Natural killer cell treated with Interleukin-12 subunit alpha and Interleukin-12 subunit beta and Interleukin-15 and Interleukin-18, amount 100 ng/mL, for 72 hours (primary cell): Measurements from ENCODE around the gene RUFY3. TPM values are rescaled to one million over a fixed set of nuclear protein-coding genes. Genes with fewer than 3 reads are reported as not detected.
A peak's percentile ranks its signal among the peaks of the same experiment; 100 is the strongest.
"Not testable (repeated sequence)": the region's sequence is repeated elsewhere in the genome, so short reads cannot be mapped to it uniquely, and the experiment has no call there.

ENCODE experiments used
- ATAC-seq, 2 donors: fragments of 150-1000 bp; cut with Tn5 transposase in 1 of 2; sonication (Bioruptor Pico), chemical (Tn5 transposase) in 1 of 2; 2 replicates each; pipeline ENCODE4 v1.10.0; 2021
- DNase-seq: peaks from one replicate; pipeline ENCODE4 v3.0.0; 2022; ENCODE audit warnings: low spot score
- H3K27ac Mint-ChIP-seq, 2 donors: 1 replicate in 1 of 2; 2 replicates in 1 of 2; pipeline ENCODE4 v1.8.0; 2022; ENCODE audit warnings: mixed read lengths in 2 of 2, mild to moderate bottlenecking in 1 of 2, moderate library complexity in 1 of 2
- H3K27me3 Mint-ChIP-seq, 2 donors: 1 replicate in 1 of 2; 2 replicates in 1 of 2; pipeline ENCODE4 v1.8.0; 2022; ENCODE audit warnings: mixed read lengths in 2 of 2
- H3K36me3 Mint-ChIP-seq: one replicate; pipeline ENCODE4 v1.8.0; 2022; ENCODE audit warnings: mixed read lengths
- H3K4me1 Mint-ChIP-seq, 2 donors: 1 replicate in 1 of 2; 2 replicates in 1 of 2; pipeline ENCODE4 v1.8.0; 2022; ENCODE audit warnings: low read depth in 2 of 2, mixed read lengths in 2 of 2, mild to moderate bottlenecking in 1 of 2
- H3K4me3 Mint-ChIP-seq: one replicate; pipeline ENCODE4 v1.8.0; 2022; ENCODE audit warnings: mixed read lengths
- H3K9me3 Mint-ChIP-seq: 2 replicates; pipeline ENCODE4 v1.8.0; 2022; ENCODE audit warnings: mixed read lengths
- total RNA-seq, 2 donors: library from RNA; stranded (reverse); gene quantifications; one replicate each; pipeline ENCODE4 v1.2.3, GENCODE V29; 2022

The RUFY3 gene, protein sequence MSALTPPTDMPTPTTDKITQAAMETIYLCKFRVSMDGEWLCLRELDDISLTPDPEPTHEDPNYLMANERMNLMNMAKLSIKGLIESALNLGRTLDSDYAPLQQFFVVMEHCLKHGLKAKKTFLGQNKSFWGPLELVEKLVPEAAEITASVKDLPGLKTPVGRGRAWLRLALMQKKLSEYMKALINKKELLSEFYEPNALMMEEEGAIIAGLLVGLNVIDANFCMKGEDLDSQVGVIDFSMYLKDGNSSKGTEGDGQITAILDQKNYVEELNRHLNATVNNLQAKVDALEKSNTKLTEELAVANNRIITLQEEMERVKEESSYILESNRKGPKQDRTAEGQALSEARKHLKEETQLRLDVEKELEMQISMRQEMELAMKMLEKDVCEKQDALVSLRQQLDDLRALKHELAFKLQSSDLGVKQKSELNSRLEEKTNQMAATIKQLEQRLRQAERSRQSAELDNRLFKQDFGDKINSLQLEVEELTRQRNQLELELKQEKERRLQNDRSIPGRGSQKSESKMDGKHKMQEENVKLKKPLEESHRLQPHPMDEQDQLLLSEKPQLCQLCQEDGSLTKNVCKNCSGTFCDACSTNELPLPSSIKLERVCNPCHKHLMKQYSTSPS
- 10 to 100 TPM; 17.7 to 26.3 TPM for total RNA-seq

DNA sequence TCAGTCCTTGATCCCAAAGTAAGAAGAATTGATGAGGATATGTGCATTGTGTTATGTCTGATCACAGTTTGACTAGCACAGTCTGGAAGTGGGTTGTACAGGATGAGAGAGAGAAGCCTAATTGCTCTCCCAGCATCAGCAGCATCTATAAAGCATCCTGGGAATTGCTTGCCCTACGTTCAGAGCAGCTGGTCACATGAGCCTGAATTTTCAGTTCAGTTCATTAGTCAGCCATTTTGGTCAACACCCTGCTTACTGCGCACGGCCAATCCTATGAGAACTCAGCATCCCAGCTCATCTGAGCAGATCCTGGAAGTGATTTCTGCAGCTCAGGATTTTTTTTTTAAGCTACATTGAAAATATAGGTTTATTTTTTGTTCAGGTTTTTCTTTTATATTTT lies at the start of gene RUFY3:
TSS of gene RUFY3 (plus strand) at position 218 of the 400 bp plus-strand sequence. CDS start 610 bp downstream, outside the sequence.
- peak within 1 kb of the TSS in 1 of 2 donors; percentile 41 for H3K27ac Mint-ChIP-seq
- DNase-seq (no peak), ATAC-seq (no peak)
- no peaks in the 10 kb centered on the region for H3K27me3 Mint-ChIP-seq
- H3K4me1 Mint-ChIP-seq, result peaks cover 6 to 9% of the 10 kb centered on the region in 2 donors
- H3K4me3 Mint-ChIP-seq, result peak within 1 kb of the TSS; percentile 7
- no peaks in the 10 kb centered on the region for H3K36me3 Mint-ChIP-seq
- no peaks in the 10 kb centered on the region for H3K9me3 Mint-ChIP-seq

DNA sequence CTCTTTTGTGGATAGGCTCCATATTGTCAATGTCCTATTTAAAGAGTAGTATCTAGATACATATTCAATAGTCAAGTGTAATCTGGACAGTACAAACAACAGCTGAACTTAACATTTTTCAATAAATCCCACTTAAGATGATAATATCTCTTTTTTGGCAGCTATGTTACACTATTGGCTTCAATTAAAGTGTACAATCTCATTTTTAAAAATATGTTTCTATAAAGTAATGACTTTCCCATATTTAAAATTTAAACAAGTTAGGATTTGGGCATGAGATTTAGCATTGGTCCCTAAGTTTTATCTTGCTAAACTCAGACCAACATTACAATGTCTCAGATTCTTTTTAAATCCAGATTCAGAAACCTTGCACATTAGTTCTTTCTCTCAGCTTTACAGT lies 47.6 kb upstream of the RUFY3 start:
- H3K4me3 Mint-ChIP-seq, result no peak overlapping the region
- ATAC-seq, result no peak
- DNase-seq, result no peak
- H3K27ac Mint-ChIP-seq, result no peak overlapping the region
- H3K9me3 Mint-ChIP-seq, result no peaks in the 10 kb centered on the region
- H3K36me3 Mint-ChIP-seq, result no peaks in the 10 kb centered on the region
- H3K4me1 Mint-ChIP-seq, result no peaks in the 10 kb centered on the region
- H3K27me3 Mint-ChIP-seq, result peaks cover 23% of the 10 kb centered on the region in 2 donors

DNA sequence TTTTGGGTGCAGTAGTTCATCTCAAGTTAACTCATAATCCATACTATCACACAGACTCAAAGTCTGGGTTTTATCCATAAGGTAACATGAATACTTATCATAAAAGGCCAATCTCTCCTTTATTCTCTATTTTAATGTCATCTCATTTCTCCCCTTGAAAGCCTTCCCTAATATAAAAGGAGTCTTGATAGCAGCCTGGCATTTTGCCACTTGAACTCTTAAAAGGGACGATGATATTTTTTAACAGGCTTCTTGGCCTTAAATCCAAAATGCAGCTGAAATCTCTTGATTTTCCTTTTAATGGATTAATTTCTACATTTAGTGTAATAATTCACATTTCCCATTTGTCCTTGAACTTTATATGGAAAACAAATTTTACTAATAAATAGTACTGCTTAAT lies 47.0 kb upstream of the RUFY3 start:
- no peak for DNase-seq
- Mint-ChIP-seq H3K27me3 (peaks cover 23% of the 10 kb centered on the region in 2 donors), H3K36me3 (no peaks in the 10 kb centered on the region), H3K4me3 (no peak overlapping the region), H3K27ac (no peak overlapping the region), H3K9me3 (no peaks in the 10 kb centered on the region), H3K4me1 (no peaks in the 10 kb centered on the region)
- ATAC-seq, result no peak

DNA sequence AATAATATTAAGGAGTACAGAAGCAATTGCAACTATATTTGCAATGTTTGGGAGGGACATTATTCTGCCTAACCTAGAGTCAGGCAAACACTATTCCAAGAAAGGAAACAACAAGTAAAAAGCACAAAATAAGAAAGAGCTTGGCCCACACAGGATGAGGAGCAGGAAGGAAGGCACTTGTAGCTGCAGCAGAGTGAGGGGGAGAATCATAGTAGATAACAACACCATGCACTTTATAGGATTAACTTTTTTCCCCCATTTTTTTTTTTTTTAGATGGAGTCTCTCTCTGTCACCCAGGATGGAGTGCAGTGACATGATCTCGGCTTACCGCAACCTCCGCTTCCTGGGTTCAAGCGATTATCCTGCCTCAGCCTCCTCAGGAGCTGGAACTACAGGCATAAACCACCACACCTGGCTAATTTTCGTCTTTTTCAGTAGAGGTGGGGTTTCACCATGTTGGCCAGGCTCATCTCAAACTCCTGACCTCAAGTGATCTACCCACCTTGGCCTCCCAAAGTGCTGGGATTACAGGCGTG lies 45.1 kb upstream of the RUFY3 start:
- Mint-ChIP-seq H3K4me3 (no peak overlapping the region), H3K4me1 (no peaks in the 10 kb centered on the region), H3K27ac (no peak overlapping the region), H3K27me3 (peaks cover 8 to 14% of the 10 kb centered on the region in 2 donors), H3K36me3 (no peaks in the 10 kb centered on the region), H3K9me3 (no peaks in the 10 kb centered on the region)
- ATAC-seq (no peak), DNase-seq (no peak)

DNA sequence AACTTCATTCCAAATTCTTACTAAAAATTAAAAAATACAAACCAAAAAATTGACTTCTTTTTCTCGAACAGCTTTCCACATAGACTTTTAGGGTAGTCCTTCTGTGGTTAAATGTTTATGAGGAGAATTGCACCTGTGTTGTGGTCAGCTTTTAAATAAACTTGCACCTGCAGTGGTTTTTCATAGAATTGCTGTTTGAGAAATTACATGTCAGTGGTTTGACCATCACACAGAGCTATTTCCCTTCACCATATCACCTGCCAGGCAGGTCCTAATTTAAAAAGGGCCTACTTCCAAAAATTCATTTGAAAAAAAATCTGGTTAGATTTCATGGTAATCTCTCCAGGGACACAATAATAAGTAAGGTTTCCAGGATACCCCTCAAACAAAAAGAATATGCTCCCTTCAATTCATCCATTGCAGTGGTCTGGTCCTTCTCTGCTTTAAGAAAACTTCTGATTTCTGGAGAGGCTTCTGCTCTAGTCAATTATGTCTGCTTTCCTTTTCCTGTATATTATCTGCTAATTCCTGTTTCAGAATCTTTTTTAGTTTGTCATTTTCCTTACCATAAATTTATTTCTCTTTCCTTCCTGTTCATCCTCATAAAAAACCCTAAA lies 43.3 kb upstream of the RUFY3 start:
- no peak for ATAC-seq
- Mint-ChIP-seq H3K4me3 (no peak overlapping the region), H3K27ac (no peak overlapping the region), H3K36me3 (no peaks in the 10 kb centered on the region), H3K4me1 (no peaks in the 10 kb centered on the region), H3K27me3 (peaks cover 7 to 15% of the 10 kb centered on the region in 2 donors), H3K9me3 (no peaks in the 10 kb centered on the region)
- no peak for DNase-seq

DNA sequence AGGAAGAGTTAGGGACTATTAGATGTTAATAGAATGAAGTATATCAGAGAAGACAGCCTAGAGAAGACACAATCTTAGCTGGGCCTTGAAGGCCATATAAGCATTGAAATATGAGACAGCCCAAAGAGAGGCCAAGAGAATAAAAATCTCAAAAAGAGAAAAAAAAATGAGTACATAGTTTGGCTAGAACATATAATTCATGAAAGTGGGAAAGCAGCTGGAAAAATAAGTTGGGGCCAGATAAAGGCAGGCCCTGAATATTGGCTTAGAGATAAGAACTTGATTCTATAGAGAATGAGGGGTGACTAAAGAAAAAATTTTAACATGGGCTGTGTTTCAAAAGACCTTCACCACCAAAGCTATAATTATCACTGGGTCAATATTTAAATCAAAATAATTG lies 40.8 kb upstream of the RUFY3 start:
- ATAC-seq (no peak), DNase-seq (no peak)
- no peaks in the 10 kb centered on the region for H3K36me3 Mint-ChIP-seq
- no peaks in the 10 kb centered on the region for H3K9me3 Mint-ChIP-seq
- H3K27ac Mint-ChIP-seq, result no peak overlapping the region
- H3K4me3 Mint-ChIP-seq, result no peak overlapping the region
- peaks cover 0 to 8% of the 10 kb centered on the region in 2 donors for H3K27me3 Mint-ChIP-seq
- H3K4me1 Mint-ChIP-seq, result no peaks in the 10 kb centered on the region

DNA sequence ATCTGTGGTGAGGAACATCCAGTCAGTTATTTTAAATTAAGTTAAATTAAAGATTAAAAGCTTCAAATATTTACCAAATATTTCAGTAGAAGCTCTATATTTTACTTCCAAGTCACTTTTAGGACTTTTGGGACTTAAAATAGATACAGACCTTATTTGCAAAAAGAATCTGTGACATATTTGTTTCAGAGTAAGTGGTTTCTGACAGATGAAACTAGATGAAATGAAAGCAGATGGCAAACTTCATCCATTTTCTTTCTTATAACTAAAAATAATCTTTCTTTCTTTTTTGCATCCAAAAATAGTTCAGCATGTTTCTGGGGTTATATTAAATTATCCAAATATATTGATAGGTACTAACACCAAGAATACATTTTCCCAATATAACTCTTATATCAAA lies 40.1 kb upstream of the RUFY3 start:
- no peak for ATAC-seq
- Mint-ChIP-seq H3K27me3 (peaks cover 0 to 5% of the 10 kb centered on the region in 2 donors), H3K4me3 (no peak overlapping the region), H3K27ac (no peak overlapping the region), H3K36me3 (no peaks in the 10 kb centered on the region), H3K9me3 (no peaks in the 10 kb centered on the region), H3K4me1 (no peaks in the 10 kb centered on the region)
- DNase-seq, result no peak

DNA sequence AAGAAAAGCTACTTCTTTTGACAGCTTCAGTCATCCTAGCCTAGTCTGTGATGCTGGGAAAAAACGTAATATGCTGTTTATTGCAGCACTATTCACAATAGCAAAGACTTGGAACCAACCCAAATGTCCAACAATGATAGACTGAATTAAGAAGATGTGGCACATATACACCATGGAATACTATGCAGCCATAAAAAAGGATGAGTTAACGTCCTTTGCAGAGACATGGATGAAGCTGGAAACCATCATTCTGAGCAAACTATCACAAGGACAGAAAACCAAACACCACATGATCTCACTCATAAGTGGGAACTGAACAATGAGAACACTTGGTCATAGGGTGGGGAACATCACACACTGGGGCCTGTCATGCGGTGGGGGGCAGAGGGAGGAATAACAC lies 39.6 kb upstream of the RUFY3 start:
- not testable (repeated sequence) for H3K4me1 Mint-ChIP-seq, H3K27ac Mint-ChIP-seq, H3K9me3 Mint-ChIP-seq, H3K4me3 Mint-ChIP-seq, DNase-seq, H3K27me3 Mint-ChIP-seq, H3K36me3 Mint-ChIP-seq, ATAC-seq

DNA sequence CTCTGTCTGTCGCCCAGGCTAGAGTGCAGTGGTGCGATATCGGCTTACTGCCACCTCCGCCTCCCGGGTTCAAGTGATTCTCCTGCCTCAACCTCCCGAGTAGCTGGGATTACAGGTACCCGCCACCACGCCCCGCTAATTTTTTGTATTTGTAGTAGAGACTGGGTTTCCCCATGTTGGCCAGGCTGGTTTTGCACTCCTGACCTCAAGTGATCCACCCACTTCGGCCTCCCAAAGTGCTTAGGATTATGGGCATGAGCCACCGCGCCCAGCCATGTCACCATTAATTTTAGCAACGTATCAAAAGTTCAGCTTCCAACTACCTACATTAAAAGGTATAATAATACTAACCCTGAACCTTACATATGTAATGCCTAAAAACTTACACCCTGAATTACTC lies 34.4 kb upstream of the RUFY3 start:
- H3K4me3 Mint-ChIP-seq, result peak overlapping the region; percentile 100
- DNase-seq (peak; percentile 64), ATAC-seq (no peak)
- H3K27me3 Mint-ChIP-seq, result peaks cover 0 to 3% of the 10 kb centered on the region in 2 donors
- no peaks in the 10 kb centered on the region for H3K9me3 Mint-ChIP-seq
- peaks cover 16% of the 10 kb centered on the region for H3K36me3 Mint-ChIP-seq
- peak overlapping the region; percentile 97 to 99 for H3K27ac Mint-ChIP-seq
- peaks cover 31 to 36% of the 10 kb centered on the region in 2 donors for H3K4me1 Mint-ChIP-seq

DNA sequence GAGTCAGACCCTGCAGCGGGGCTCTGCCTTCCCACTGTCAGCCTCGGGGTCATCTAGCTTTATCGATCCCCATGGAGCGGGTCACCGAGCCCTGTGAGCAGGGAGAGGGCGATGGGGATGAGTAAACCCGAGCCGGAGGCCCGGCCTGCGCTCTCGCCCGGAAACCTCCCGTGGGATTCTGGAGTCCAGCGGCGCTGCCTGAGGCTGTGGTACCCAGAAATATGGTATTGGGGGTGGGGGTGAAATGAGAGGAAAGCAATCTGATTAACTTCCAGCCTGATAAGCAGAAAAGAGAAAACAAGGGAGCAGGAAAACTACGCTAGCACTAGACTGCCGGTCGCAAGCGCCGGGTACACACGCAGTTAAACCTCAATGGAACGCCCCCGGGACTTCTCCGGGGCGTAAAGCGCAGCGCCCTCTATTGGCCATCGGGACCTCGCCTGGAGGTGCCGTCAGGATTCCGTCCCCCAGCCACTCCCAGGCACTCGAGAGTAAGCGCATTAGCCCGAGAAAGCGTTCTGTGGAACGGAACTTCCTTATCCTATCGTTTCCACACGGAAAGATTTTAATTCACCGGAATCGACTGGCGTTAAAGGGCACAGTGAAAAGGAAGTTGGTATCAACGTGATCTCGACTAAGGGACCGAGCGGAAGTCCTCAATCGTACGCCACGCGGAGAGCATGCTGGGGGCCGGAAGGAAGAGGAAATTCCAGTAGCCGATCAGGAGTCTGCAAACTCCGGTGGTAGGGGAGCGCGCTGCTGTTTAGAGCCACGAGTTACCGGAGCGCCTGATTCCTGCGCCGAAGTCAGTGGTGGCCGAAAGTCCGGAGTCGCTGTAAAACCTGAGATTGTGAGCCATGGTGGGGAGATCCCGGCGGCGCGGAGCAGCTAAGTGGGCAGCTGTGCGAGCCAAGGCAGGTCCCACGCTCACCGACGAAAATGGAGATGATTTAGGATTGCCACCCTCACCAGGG lies 33.7 kb upstream of the RUFY3 start, which contains the start of gene UTP3:
TSS of gene UTP3 (plus strand) at position 712 of the 974 bp plus-strand sequence. CDS start at position 858, 146 bp downstream.
- ATAC-seq (peak; percentile 95 to 96), DNase-seq (peak; percentile 96)
- Mint-ChIP-seq H3K27ac (peak within 1 kb of the TSS; percentile 97 to 99), H3K4me3 (peak within 1 kb of the TSS; percentile 100), H3K9me3 (no peaks in the 10 kb centered on the region), H3K36me3 (peaks cover 16% of the 10 kb centered on the region), H3K27me3 (peaks cover 0 to 2% of the 10 kb centered on the region in 2 donors), H3K4me1 (peaks cover 31 to 36% of the 10 kb centered on the region in 2 donors)

DNA sequence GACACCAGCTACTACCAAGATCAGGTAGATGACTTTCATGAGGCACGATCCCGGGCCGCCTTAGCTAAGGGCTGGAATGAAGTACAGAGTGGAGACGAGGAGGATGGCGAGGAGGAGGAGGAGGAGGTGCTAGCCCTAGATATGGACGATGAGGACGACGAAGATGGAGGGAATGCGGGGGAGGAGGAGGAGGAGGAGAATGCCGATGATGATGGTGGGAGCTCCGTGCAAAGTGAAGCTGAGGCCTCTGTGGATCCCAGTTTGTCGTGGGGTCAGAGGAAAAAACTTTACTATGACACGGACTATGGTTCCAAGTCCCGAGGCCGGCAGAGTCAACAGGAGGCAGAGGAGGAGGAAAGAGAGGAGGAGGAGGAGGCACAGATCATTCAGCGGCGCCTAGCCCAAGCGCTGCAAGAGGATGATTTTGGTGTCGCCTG lies 33.0 kb upstream of the RUFY3 start:
- H3K4me3 Mint-ChIP-seq, result peak overlapping the region; percentile 100
- H3K4me1 Mint-ChIP-seq, result peaks cover 31 to 36% of the 10 kb centered on the region in 2 donors
- peaks cover 16% of the 10 kb centered on the region for H3K36me3 Mint-ChIP-seq
- H3K27me3 Mint-ChIP-seq, result no peaks in the 10 kb centered on the region
- H3K27ac Mint-ChIP-seq, result peak overlapping the region; percentile 97 to 99
- DNase-seq (no peak), ATAC-seq (peak; percentile 1 to 17)
- no peaks in the 10 kb centered on the region for H3K9me3 Mint-ChIP-seq

DNA sequence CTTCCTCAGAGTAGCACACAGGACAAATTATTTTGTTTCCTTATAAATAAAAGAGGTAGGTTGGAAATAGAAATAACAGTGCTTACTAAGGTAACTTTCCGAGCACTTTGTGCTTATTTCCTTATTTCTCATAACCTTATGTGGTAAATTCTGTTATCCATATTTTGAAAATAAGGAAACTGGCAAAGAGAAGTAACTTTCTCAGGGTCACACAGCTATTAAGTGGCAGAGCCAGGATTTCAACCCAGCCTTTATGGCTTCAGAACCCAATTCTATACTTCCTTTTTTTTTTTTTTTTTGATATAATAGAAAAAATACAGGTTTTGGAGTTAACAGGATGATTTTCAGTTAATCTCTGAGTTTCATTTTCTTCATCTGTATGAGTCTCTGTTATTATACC lies 30.1 kb upstream of the RUFY3 start:
- Mint-ChIP-seq H3K4me1 (peaks cover 31 to 36% of the 10 kb centered on the region in 2 donors), H3K9me3 (no peaks in the 10 kb centered on the region), H3K27ac (no peak overlapping the region), H3K36me3 (peaks cover 16% of the 10 kb centered on the region), H3K4me3 (peak overlapping the region; percentile 30), H3K27me3 (no peaks in the 10 kb centered on the region)
- DNase-seq, result no peak
- ATAC-seq, result no peak

DNA sequence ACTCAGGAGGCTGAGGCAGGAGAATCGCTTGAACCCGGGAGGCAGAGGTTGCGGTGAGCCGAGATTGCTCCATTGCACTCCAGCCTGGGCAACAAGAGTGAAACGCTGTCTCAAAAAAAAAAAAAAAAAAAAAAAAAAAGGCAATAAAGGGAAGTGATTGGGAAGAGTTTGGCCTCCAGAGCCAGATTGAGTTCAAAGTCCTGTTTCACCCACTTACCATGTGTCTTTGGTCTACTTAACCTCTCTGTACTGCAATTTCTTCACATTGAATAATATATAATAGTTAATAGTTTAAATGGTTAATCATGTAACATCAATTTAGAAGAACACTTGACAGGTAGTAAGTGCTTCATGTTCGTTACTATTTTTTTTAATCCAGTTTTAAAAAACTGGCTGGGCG lies 27.1 kb upstream of the RUFY3 start:
- not testable (repeated sequence) for H3K27ac Mint-ChIP-seq, H3K27me3 Mint-ChIP-seq, DNase-seq, H3K36me3 Mint-ChIP-seq, H3K4me3 Mint-ChIP-seq, ATAC-seq, H3K9me3 Mint-ChIP-seq
- peaks cover 12 to 13% of the 10 kb centered on the region in 2 donors for H3K4me1 Mint-ChIP-seq
